GM23338 (cell line): ENCODE results near the gene IDUA. TPM values are rescaled to one million over a fixed set of nuclear protein-coding genes. Genes with fewer than 3 reads are reported as not detected.

Experiments used
- ATAC-seq: fragments of 200-7000 bp; cut with Tn5 transposase; 3 replicates; pipeline ENCODE4 v1.9.1; 2020
- DNase-seq: peaks from one replicate; pipeline ENCODE4 v3.0.0-alpha.2; 2015; ENCODE audit warnings: low spot score
- H2AFZ ChIP-seq: fragments of 200-600 bp; sonication (generic); 2 replicates; pipeline ENCODE4 v1.8.0; 2016; ENCODE audit warnings: antibody characterized with exemption, mild to moderate bottlenecking, moderate library complexity
- H3F3A ChIP-seq: fragments of 200-600 bp; sonication (generic); replicated peaks from 2 replicates; pipeline ENCODE4 v1.8.0; 2017; ENCODE audit warnings: antibody characterized with exemption, mixed run types, low read depth
- H3K27ac ChIP-seq: fragments of 200-600 bp; sonication (generic); 2 replicates; pipeline ENCODE4 v1.6.1; 2016; ENCODE audit warnings: low read depth
- H3K27me3 ChIP-seq: fragments of 200-600 bp; sonication (generic); 2 replicates; pipeline ENCODE4 v1.8.0; 2016; ENCODE audit warnings: mild to moderate bottlenecking, mixed run types, moderate library complexity; ENCODE audit not compliant: insufficient read depth
- H3K36me3 ChIP-seq: fragments of 200-600 bp; sonication (generic); 2 replicates; pipeline ENCODE4 v1.8.0; 2016; ENCODE audit warnings: mild to moderate bottlenecking; ENCODE audit not compliant: insufficient read depth
- H3K4me1 ChIP-seq: fragments of 200-600 bp; sonication (generic); 2 replicates; pipeline ENCODE4 v1.8.0; 2016; ENCODE audit warnings: mild to moderate bottlenecking, moderate library complexity; ENCODE audit not compliant: insufficient read depth
- H3K4me2 ChIP-seq: fragments of 200-600 bp; sonication (generic); 2 replicates; pipeline ENCODE4 v1.7.1; 2017; ENCODE audit warnings: mixed run types
- H3K4me3 ChIP-seq: fragments of 200-600 bp; sonication (generic); 2 replicates; pipeline ENCODE4 v1.6.1; 2016; ENCODE audit warnings: mixed run types
- H3K79me2 ChIP-seq: fragments of 200-600 bp; sonication (generic); replicated peaks from 2 replicates; pipeline ENCODE4 v1.8.0; 2017; ENCODE audit warnings: mild to moderate bottlenecking; ENCODE audit not compliant: insufficient read depth
- H3K9me2 ChIP-seq: fragments of 200-600 bp; sonication (generic); 2 replicates; pipeline ENCODE4 v1.8.0; 2017; ENCODE audit not compliant: insufficient read depth
- H4K20me1 ChIP-seq: fragments of 200-600 bp; sonication (generic); replicated peaks from 2 replicates; pipeline ENCODE4 v1.8.0; 2017; ENCODE audit warnings: mild to moderate bottlenecking; ENCODE audit not compliant: insufficient read depth
- H3K27ac Mint-ChIP-seq: 2 replicates; pipeline ENCODE4 v1.8.0; 2020; ENCODE audit warnings: inconsistent platforms, mild to moderate bottlenecking, moderate library complexity, mixed read lengths
- H3K27me3 Mint-ChIP-seq: 3 replicates; pipeline ENCODE4 v1.8.0; 2022; ENCODE audit warnings: low read depth, mild to moderate bottlenecking, moderate library complexity, mixed read lengths, inconsistent platforms; ENCODE audit not compliant: insufficient read depth, poor library complexity
- H3K36me3 Mint-ChIP-seq: 3 replicates; pipeline ENCODE4 v1.8.0; 2021; ENCODE audit warnings: low read depth, mild to moderate bottlenecking, inconsistent platforms, moderate library complexity, mixed read lengths
- H3K4me1 Mint-ChIP-seq: 3 replicates; pipeline ENCODE4 v1.8.0; 2020; ENCODE audit warnings: mild to moderate bottlenecking, inconsistent platforms, mixed read lengths
- H3K4me3 Mint-ChIP-seq: 3 replicates; pipeline ENCODE4 v1.8.0; 2021; ENCODE audit warnings: moderate library complexity, mild to moderate bottlenecking, inconsistent platforms, mixed read lengths
- H3K9me3 Mint-ChIP-seq: 3 replicates; pipeline ENCODE4 v1.8.0; 2020; ENCODE audit warnings: moderate library complexity, mild to moderate bottlenecking, inconsistent platforms, mixed read lengths
- CREB1 ChIP-seq: fragments of 250-450 bp; sonication (Bioruptor Pico); IDR thresholded peaks from 2 replicates; pipeline ENCODE4 v1.5.0; 2020; ENCODE audit warnings: low read depth, mild to moderate bottlenecking, moderate library complexity
- EZH2 ChIP-seq: fragments of 200-600 bp; sonication (generic); IDR thresholded peaks from one replicate; pipeline ENCODE4 v1.8.0; 2017; ENCODE audit warnings: antibody characterized with exemption, mild to moderate bottlenecking, low read depth; ENCODE audit not compliant: unreplicated experiment
- EZH2phosphoT487 ChIP-seq: fragments of 200-600 bp; sonication (generic); IDR thresholded peaks from one replicate; pipeline ENCODE4 v1.8.1; 2018; ENCODE audit warnings: antibody characterized with exemption; ENCODE audit not compliant: unreplicated experiment
- JUNB ChIP-seq: IDR thresholded peaks from one replicate; pipeline ENCODE4 v1.6.1; 2016; ENCODE audit warnings: antibody characterized with exemption; ENCODE audit not compliant: unreplicated experiment
- NANOG ChIP-seq: IDR thresholded peaks from 2 replicates; pipeline ENCODE4 v1.6.1; 2016; ENCODE audit warnings: antibody characterized with exemption, borderline replicate concordance
- POLR2AphosphoS5 ChIP-seq: IDR thresholded peaks from 2 replicates; pipeline ENCODE4 v1.6.1; 2016; ENCODE audit warnings: antibody characterized with exemption, low read depth
- STAT1 ChIP-seq: IDR thresholded peaks from one replicate; pipeline ENCODE4 v1.6.1; 2016; ENCODE audit warnings: antibody characterized with exemption; ENCODE audit not compliant: unreplicated experiment
- ZNF331 ChIP-seq: fragments of 250-450 bp; sonication (Bioruptor Pico); IDR thresholded peaks from 2 replicates; pipeline ENCODE4 v1.5.0; 2020; ENCODE audit warnings: low read depth, mild to moderate bottlenecking, moderate library complexity
- polyA plus RNA-seq: library from polyadenylated mRNA; unstranded; fragments of >200 nt; fragmentation: Nextera tagmentation; extraction: Ambion mirVana; gene quantifications from 2 replicates; pipeline ENCODE4 v1.2.1, GENCODE V29; 2016
- total RNA-seq: library from RNA; depleted of rRNA; stranded (reverse); fragments of >200 nt; shearing (Covaris generic); gene quantifications from 2 replicates; pipeline ENCODE4 v1.2.3, GENCODE V29; 2014
- TF ChIP-seq, protein P1 (sequence below), 2 experiments: fragments of 200-600 bp in 1 of 2; sonication (generic) in 1 of 2; conservative IDR thresholded peaks; 2 replicates each; pipeline versions ENCODE4 v1.5.1 to v1.6.1; 2016 to 2017; ENCODE audit warnings: antibody characterized with exemption in 2 of 2, low read depth in 2 of 2, mild to moderate bottlenecking in 2 of 2, moderate library complexity in 1 of 2
- TF ChIP-seq, protein P2 (sequence below): IDR thresholded peaks from 2 replicates; pipeline ENCODE4 v1.6.1; 2016; ENCODE audit warnings: antibody characterized with exemption
- TF ChIP-seq, protein P3 (sequence below): fragments of 250-450 bp; sonication (Bioruptor Pico); IDR thresholded peaks from 2 replicates; pipeline ENCODE4 v1.5.0; 2020; ENCODE audit warnings: mild to moderate bottlenecking, moderate library complexity
- TF ChIP-seq, protein P4 (sequence below): IDR thresholded peaks from one replicate; pipeline ENCODE4 v1.6.1; 2018; ENCODE audit warnings: antibody characterized with exemption; ENCODE audit not compliant: unreplicated experiment

IDUA gene
- total and polyA plus RNA-seq, 2 experiments from 2014 or later = 1.3 to 6.1 TPM

DNA sequence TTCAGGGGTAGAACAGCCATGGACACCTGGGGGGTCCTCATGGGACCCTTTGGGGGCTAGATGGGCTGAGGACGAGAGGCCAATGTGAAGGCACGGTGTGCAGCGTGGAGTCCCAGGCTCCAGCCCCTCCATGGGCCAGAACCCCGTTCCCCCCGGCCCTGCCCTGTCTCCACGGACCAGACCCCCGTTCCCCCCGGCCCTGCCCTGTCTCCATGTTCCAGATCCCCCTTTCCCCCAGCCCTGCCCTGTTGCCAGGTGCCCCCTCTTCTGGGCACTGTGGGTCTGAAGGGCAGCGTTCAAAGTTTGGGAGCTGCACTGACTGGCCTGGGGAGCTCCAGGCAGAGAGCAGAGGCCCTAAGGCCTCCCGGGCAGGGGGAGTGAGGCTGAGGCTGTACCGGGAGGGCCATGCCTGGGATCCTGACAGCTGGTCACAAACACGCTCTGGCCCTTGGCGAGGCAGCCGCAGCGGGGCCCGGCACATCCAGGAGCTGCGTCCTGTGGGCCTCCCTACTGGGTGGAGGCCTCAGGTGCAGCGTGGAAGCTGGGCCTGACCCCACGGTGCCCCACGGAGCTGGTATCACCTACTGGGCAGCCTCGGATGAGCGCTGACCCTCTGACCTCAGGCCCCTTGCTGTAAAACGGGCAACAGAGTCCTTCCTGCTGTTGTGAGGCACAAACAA, 22.4 kb upstream of the IDUA start:
- Histone ChIP-seq H3K4me1 (no peaks in the 10 kb centered on the region), H3K27me3 (peaks cover 10% of the 10 kb centered on the region; the same call in 1 of the 2 replicates), H3K9me2 (no peaks in the 10 kb centered on the region), H3K4me3 (no peak overlapping the region), H3K36me3 (no peaks in the 10 kb centered on the region), H3F3A (no peaks in the 10 kb centered on the region; the same call in 1 of the 2 replicates), H3K27ac (no peak overlapping the region), H4K20me1 (no peaks in the 10 kb centered on the region), H3K79me2 (no peaks in the 10 kb centered on the region), H3K4me2 (no peak overlapping the region), H2AFZ (no peak overlapping the region)
- H3K4me3 Mint-ChIP-seq = no peak overlapping the region
- peaks cover 9% of the 10 kb centered on the region for H3K27me3 Mint-ChIP-seq
- TF ChIP-seq ZNF331 (CRISPR knock-in tag) = no peak
- no peak for TF ChIP-seq EZH2phosphoT487
- TF ChIP-seq, protein P1, sequence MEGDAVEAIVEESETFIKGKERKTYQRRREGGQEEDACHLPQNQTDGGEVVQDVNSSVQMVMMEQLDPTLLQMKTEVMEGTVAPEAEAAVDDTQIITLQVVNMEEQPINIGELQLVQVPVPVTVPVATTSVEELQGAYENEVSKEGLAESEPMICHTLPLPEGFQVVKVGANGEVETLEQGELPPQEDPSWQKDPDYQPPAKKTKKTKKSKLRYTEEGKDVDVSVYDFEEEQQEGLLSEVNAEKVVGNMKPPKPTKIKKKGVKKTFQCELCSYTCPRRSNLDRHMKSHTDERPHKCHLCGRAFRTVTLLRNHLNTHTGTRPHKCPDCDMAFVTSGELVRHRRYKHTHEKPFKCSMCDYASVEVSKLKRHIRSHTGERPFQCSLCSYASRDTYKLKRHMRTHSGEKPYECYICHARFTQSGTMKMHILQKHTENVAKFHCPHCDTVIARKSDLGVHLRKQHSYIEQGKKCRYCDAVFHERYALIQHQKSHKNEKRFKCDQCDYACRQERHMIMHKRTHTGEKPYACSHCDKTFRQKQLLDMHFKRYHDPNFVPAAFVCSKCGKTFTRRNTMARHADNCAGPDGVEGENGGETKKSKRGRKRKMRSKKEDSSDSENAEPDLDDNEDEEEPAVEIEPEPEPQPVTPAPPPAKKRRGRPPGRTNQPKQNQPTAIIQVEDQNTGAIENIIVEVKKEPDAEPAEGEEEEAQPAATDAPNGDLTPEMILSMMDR (conservative IDR thresholded peaks at IDR 0.05; ENCODE audit: low read depth in 2 of 2) = no peak
- TF ChIP-seq, protein P2, sequence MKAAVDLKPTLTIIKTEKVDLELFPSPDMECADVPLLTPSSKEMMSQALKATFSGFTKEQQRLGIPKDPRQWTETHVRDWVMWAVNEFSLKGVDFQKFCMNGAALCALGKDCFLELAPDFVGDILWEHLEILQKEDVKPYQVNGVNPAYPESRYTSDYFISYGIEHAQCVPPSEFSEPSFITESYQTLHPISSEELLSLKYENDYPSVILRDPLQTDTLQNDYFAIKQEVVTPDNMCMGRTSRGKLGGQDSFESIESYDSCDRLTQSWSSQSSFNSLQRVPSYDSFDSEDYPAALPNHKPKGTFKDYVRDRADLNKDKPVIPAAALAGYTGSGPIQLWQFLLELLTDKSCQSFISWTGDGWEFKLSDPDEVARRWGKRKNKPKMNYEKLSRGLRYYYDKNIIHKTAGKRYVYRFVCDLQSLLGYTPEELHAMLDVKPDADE = no peak
- TF ChIP-seq CREB1 (CRISPR knock-in tag) = no peak
- TF ChIP-seq STAT1 = no peak
- TF ChIP-seq POLR2AphosphoS5 = no peak
- no peak for TF ChIP-seq JUNB
- TF ChIP-seq EZH2 = no peak
- TF ChIP-seq, protein P3, sequence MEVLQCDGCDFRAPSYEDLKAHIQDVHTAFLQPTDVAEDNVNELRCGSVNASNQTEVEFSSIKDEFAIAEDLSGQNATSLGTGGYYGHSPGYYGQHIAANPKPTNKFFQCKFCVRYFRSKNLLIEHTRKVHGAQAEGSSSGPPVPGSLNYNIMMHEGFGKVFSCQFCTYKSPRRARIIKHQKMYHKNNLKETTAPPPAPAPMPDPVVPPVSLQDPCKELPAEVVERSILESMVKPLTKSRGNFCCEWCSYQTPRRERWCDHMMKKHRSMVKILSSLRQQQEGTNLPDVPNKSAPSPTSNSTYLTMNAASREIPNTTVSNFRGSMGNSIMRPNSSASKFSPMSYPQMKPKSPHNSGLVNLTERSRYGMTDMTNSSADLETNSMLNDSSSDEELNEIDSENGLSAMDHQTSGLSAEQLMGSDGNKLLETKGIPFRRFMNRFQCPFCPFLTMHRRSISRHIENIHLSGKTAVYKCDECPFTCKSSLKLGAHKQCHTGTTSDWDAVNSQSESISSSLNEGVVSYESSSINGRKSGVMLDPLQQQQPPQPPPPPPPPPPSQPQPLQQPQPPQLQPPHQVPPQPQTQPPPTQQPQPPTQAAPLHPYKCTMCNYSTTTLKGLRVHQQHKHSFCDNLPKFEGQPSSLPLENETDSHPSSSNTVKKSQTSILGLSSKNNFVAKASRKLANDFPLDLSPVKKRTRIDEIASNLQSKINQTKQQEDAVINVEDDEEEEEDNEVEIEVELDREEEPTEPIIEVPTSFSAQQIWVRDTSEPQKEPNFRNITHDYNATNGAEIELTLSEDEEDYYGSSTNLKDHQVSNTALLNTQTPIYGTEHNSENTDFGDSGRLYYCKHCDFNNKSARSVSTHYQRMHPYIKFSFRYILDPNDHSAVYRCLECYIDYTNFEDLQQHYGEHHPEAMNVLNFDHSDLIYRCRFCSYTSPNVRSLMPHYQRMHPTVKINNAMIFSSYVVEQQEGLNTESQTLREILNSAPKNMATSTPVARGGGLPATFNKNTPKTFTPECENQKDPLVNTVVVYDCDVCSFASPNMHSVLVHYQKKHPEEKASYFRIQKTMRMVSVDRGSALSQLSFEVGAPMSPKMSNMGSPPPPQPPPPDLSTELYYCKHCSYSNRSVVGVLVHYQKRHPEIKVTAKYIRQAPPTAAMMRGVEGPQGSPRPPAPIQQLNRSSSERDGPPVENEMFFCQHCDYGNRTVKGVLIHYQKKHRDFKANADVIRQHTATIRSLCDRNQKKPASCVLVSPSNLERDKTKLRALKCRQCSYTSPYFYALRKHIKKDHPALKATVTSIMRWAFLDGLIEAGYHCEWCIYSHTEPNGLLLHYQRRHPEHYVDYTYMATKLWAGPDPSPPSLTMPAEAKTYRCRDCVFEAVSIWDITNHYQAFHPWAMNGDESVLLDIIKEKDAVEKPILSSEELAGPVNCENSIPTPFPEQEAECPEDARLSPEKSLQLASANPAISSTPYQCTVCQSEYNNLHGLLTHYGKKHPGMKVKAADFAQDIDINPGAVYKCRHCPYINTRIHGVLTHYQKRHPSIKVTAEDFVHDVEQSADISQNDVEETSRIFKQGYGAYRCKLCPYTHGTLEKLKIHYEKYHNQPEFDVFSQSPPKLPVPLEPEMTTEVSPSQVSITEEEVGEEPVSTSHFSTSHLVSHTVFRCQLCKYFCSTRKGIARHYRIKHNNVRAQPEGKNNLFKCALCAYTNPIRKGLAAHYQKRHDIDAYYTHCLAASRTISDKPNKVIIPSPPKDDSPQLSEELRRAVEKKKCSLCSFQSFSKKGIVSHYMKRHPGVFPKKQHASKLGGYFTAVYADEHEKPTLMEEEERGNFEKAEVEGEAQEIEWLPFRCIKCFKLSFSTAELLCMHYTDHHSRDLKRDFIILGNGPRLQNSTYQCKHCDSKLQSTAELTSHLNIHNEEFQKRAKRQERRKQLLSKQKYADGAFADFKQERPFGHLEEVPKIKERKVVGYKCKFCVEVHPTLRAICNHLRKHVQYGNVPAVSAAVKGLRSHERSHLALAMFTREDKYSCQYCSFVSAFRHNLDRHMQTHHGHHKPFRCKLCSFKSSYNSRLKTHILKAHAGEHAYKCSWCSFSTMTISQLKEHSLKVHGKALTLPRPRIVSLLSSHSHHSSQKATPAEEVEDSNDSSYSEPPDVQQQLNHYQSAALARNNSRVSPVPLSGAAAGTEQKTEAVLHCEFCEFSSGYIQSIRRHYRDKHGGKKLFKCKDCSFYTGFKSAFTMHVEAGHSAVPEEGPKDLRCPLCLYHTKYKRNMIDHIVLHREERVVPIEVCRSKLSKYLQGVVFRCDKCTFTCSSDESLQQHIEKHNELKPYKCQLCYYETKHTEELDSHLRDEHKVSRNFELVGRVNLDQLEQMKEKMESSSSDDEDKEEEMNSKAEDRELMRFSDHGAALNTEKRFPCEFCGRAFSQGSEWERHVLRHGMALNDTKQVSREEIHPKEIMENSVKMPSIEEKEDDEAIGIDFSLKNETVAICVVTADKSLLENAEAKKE (CRISPR knock-in tag) = no peak
- TF ChIP-seq, protein P4, sequence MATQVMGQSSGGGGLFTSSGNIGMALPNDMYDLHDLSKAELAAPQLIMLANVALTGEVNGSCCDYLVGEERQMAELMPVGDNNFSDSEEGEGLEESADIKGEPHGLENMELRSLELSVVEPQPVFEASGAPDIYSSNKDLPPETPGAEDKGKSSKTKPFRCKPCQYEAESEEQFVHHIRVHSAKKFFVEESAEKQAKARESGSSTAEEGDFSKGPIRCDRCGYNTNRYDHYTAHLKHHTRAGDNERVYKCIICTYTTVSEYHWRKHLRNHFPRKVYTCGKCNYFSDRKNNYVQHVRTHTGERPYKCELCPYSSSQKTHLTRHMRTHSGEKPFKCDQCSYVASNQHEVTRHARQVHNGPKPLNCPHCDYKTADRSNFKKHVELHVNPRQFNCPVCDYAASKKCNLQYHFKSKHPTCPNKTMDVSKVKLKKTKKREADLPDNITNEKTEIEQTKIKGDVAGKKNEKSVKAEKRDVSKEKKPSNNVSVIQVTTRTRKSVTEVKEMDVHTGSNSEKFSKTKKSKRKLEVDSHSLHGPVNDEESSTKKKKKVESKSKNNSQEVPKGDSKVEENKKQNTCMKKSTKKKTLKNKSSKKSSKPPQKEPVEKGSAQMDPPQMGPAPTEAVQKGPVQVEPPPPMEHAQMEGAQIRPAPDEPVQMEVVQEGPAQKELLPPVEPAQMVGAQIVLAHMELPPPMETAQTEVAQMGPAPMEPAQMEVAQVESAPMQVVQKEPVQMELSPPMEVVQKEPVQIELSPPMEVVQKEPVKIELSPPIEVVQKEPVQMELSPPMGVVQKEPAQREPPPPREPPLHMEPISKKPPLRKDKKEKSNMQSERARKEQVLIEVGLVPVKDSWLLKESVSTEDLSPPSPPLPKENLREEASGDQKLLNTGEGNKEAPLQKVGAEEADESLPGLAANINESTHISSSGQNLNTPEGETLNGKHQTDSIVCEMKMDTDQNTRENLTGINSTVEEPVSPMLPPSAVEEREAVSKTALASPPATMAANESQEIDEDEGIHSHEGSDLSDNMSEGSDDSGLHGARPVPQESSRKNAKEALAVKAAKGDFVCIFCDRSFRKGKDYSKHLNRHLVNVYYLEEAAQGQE = no peak
- TF ChIP-seq NANOG = no peak
- no peaks in the 10 kb centered on the region for H3K4me1 Mint-ChIP-seq
- no peaks in the 10 kb centered on the region for H3K36me3 Mint-ChIP-seq
- ATAC-seq (no peak), DNase-seq (no peak)
- H3K9me3 Mint-ChIP-seq = no peaks in the 10 kb centered on the region
- H3K27ac Mint-ChIP-seq = no peak overlapping the region
